ENCODE results near the gene PRG3. TPM values are rescaled to one million over a fixed set of nuclear protein-coding genes. Genes with fewer than 3 reads are reported as not detected.
A peak's percentile ranks its signal among the peaks of the same experiment; 100 is the strongest.

The PRG3 gene
- total and polyA plus RNA-seq, 2 donors from 2014 or later, result not detected

DNA sequence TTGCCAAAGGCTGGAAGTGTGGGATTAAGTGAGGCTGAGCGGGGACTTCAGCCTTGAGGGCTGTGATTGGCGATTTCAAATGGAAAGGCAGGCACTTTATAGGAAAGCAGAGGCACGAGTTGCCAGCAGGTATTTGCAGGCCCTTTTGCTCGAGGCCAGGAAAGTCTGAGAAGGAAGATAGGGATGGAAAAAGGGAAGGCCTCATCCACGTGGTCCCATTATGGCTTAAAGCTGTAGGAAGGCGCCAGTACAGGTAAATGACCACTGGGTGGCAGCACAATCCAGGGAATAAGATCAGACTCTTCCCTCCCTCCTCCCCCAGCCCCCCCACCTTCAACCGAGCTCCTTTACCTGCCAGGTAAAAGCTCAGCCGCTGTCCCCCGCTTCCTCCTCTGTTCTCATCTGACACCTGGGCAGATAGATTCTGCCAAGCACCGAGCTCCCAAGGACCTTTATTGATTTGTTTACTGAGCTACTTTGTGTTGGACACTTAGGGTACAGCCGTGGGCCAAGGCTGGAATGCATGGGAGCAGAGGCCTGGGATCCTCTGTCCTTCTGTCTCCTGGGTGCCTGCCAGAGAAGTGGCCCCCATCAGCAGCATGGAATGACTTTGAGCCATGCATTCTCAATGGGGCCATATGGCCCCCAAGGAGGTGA, 35.3 kb downstream of the PRG3 start:
- H3K27ac ChIP-seq (ENCODE audit: low read depth in 2 of 2, low read length in 2 of 2), result no peak overlapping the region
- no peak overlapping the region for H3K9ac ChIP-seq (ENCODE audit: low read length in 3 of 3)
- no peaks in the 10 kb centered on the region for H3K27me3 ChIP-seq (ENCODE audit: control insufficient read depth, insufficient read depth, low read length)
- FAIRE-seq (no peak), DNase-seq (peak in 4 of 5 donors; percentile 66 to 83 (median 78))
- intact Hi-C loops (cut with DNase I), result no loop called here
- no peaks in the 10 kb centered on the region for H3K4me1 ChIP-seq (ENCODE audit: control insufficient read depth in 2 of 3, insufficient read depth in 2 of 3, low read depth in 1 of 3, low read length in 3 of 3)
- no peaks in the 10 kb centered on the region for H3K36me3 ChIP-seq (ENCODE audit: control insufficient read depth in 2 of 3, insufficient read depth in 3 of 3, low read length in 3 of 3)
- TF ChIP-seq, protein P1, sequence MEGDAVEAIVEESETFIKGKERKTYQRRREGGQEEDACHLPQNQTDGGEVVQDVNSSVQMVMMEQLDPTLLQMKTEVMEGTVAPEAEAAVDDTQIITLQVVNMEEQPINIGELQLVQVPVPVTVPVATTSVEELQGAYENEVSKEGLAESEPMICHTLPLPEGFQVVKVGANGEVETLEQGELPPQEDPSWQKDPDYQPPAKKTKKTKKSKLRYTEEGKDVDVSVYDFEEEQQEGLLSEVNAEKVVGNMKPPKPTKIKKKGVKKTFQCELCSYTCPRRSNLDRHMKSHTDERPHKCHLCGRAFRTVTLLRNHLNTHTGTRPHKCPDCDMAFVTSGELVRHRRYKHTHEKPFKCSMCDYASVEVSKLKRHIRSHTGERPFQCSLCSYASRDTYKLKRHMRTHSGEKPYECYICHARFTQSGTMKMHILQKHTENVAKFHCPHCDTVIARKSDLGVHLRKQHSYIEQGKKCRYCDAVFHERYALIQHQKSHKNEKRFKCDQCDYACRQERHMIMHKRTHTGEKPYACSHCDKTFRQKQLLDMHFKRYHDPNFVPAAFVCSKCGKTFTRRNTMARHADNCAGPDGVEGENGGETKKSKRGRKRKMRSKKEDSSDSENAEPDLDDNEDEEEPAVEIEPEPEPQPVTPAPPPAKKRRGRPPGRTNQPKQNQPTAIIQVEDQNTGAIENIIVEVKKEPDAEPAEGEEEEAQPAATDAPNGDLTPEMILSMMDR (IDR thresholded peaks at IDR 0.05; ENCODE audit: borderline replicate concordance, extremely low read depth, insufficient read depth), result peak; percentile 76
- no peaks in the 10 kb centered on the region for H3K9me3 ChIP-seq (ENCODE audit: control insufficient read depth in 2 of 3, insufficient read depth in 1 of 3, low read length in 3 of 3)
- H3K4me3 ChIP-seq (ENCODE audit: low read length in 3 of 3), result no peak overlapping the region

DNA sequence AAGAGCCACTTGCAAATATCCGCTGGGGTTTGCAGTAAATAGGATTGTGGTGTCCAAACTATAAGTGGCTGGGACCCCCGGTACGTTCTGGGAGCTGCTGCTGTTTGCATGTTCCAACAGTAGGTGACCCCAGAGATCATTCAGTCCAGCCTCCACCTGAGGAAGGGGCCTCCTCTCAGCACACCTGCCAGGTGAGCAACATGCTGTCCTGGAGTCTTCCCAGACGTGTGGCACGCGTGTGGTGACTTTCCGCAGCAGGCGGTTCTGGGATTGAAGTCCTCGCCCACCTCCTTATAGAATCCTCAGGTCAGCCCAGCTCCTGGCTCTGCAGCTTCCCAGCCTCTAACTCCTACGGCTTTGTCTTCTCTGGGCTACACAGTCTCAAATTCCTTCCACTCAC, 36.1 kb downstream of the PRG3 start:
- Histone ChIP-seq H3K9ac (ENCODE audit: low read length in 3 of 3) (no peak overlapping the region), H3K4me3 (ENCODE audit: low read length in 3 of 3) (no peak overlapping the region), H3K27me3 (ENCODE audit: control insufficient read depth, insufficient read depth, low read length) (no peaks in the 10 kb centered on the region), H3K36me3 (ENCODE audit: control insufficient read depth in 2 of 3, insufficient read depth in 3 of 3, low read length in 3 of 3) (no peaks in the 10 kb centered on the region), H3K4me1 (ENCODE audit: control insufficient read depth in 2 of 3, insufficient read depth in 2 of 3, low read depth in 1 of 3, low read length in 3 of 3) (no peaks in the 10 kb centered on the region), H3K9me3 (ENCODE audit: control insufficient read depth in 2 of 3, insufficient read depth in 1 of 3, low read length in 3 of 3) (no peaks in the 10 kb centered on the region), H3K27ac (ENCODE audit: low read depth in 2 of 2, low read length in 2 of 2) (no peak overlapping the region)
- intact Hi-C loops (cut with DNase I), result no loop called here
- FAIRE-seq, result no peak
- TF ChIP-seq, protein P1 (IDR thresholded peaks at IDR 0.05; ENCODE audit: borderline replicate concordance, extremely low read depth, insufficient read depth), result no peak
- DNase-seq, result peak in 1 of 5 donors; percentile 35

DNA sequence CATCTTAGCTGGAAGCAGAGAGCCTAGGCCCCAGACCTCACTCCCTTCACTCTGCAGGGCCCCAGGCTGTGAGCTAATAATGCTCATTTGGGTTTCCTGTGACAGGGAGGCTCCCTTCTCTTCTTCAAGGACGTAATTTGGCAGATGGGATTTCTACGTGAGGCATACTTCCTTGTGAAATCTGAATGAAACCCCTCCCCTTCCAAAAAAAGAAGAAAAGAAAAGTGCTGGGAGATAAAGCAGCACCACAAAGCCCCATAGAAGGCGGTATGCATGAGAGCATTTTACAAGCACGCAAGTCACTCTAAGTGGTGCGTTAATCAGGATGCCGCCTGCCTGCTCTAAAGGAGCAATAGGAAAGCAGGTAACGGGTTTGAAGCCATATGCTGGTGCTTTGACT, 37.1 kb downstream of the PRG3 start:
- intact Hi-C loops (cut with DNase I), result no loop called here
- H3K4me3 ChIP-seq (ENCODE audit: low read length in 3 of 3), result no peak overlapping the region
- H3K4me1 ChIP-seq (ENCODE audit: control insufficient read depth in 2 of 3, insufficient read depth in 2 of 3, low read depth in 1 of 3, low read length in 3 of 3), result no peaks in the 10 kb centered on the region
- H3K9ac ChIP-seq (ENCODE audit: low read length in 3 of 3), result no peak overlapping the region
- no peak overlapping the region for H3K27ac ChIP-seq (ENCODE audit: low read depth in 2 of 2, low read length in 2 of 2)
- no peak for DNase-seq
- TF ChIP-seq, protein P1 (IDR thresholded peaks at IDR 0.05; ENCODE audit: borderline replicate concordance, extremely low read depth, insufficient read depth), result no peak
- H3K36me3 ChIP-seq (ENCODE audit: control insufficient read depth in 2 of 3, insufficient read depth in 3 of 3, low read length in 3 of 3), result no peaks in the 10 kb centered on the region
- FAIRE-seq, result no peak
- no peaks in the 10 kb centered on the region for H3K9me3 ChIP-seq (ENCODE audit: control insufficient read depth in 2 of 3, insufficient read depth in 1 of 3, low read length in 3 of 3)
- no peaks in the 10 kb centered on the region for H3K27me3 ChIP-seq (ENCODE audit: control insufficient read depth, insufficient read depth, low read length)

DNA sequence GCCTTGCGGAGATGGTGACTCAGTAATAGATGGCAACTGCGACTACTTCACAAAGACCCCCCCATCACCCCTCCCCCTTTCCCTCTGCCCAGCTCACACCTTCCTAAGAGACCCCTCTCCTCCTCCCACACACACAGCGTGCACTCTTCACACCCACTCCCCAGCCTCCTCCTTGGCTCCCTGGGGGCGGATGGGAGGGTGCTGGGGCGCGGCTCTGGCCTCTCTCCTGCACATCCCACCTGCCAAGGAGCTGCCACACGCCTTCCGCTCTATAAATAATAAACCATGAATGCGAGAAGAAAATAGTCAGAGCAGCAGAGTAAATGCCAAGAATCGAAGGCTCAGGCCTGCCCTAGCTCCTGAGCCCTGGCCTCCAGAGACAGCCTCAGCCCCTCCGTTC, 38.2 kb downstream of the PRG3 start:
- Histone ChIP-seq H3K27ac (ENCODE audit: low read depth in 2 of 2, low read length in 2 of 2) (no peak overlapping the region), H3K4me1 (ENCODE audit: control insufficient read depth in 2 of 3, insufficient read depth in 2 of 3, low read depth in 1 of 3, low read length in 3 of 3) (no peaks in the 10 kb centered on the region), H3K27me3 (ENCODE audit: control insufficient read depth, insufficient read depth, low read length) (no peaks in the 10 kb centered on the region), H3K4me3 (ENCODE audit: low read length in 3 of 3) (no peak overlapping the region), H3K9ac (ENCODE audit: low read length in 3 of 3) (no peak overlapping the region), H3K36me3 (ENCODE audit: control insufficient read depth in 2 of 3, insufficient read depth in 3 of 3, low read length in 3 of 3) (no peaks in the 10 kb centered on the region), H3K9me3 (ENCODE audit: control insufficient read depth in 2 of 3, insufficient read depth in 1 of 3, low read length in 3 of 3) (no peaks in the 10 kb centered on the region)
- intact Hi-C loops (cut with DNase I), result no loop called here
- FAIRE-seq (no peak), DNase-seq (peak in 1 of 5 donors; percentile 40)
- TF ChIP-seq, protein P1 (IDR thresholded peaks at IDR 0.05; ENCODE audit: borderline replicate concordance, extremely low read depth, insufficient read depth), result no peak

Data from kidney (tissue), 14 donors.